OCI-M2 (cell line): ENCODE results near the gene DTX3.
"Not testable (repeated sequence)": the region's sequence is repeated elsewhere in the genome, so short reads cannot be mapped to it uniquely, and the experiment has no call there.

Experiments used
- DNase-seq: peaks from one replicate; lab custom pipeline; 2025; ENCODE audit not compliant: unreplicated experiment; lab: John Stamatoyannopoulos, UW

DTX3 gene

GRCh38 chr12:57583008-57583831, 21.4 kb upstream of the DTX3 start:
- DNase-seq, result peak; percentile 27

GRCh38 chr12:57584050-57584449, 20.6 kb upstream of the DTX3 start:
- no peak for DNase-seq

GRCh38 chr12:57584690-57585089, 19.9 kb upstream of the DTX3 start:
- DNase-seq, result no peak

GRCh38 chr12:57585156-57585555, 19.5 kb upstream of the DTX3 start:
- no peak for DNase-seq

- no peak for DNase-seq
These were observed 18.5 kb upstream of the DTX3 start for GRCh38 chr12:57586128-57586527.

- DNase-seq, result no peak
These were observed 17.7 kb upstream of the DTX3 start for GRCh38 chr12:57586832-57587429.

- DNase-seq, result not testable (repeated sequence)
These were observed 15.5 kb upstream of the DTX3 start for GRCh38 chr12:57588951-57589610.

GRCh38 chr12:57590479-57590863, 14.2 kb upstream of the DTX3 start:
- no peak for DNase-seq

- DNase-seq, result peak; percentile 23
These were observed 13.5 kb upstream of the DTX3 start, which contains the start of gene PIP4K2C for GRCh38 chr12:57590864-57591781. TSS of gene PIP4K2C (plus strand) at chr12:57591192. CDS start at chr12:57591290, 98 bp downstream.

GRCh38 chr12:57591782-57592325, 12.8 kb upstream of the DTX3 start:
- DNase-seq, result no peak

GRCh38 chr12:57592551-57593165, 12.0 kb upstream of the DTX3 start:
- no peak for DNase-seq

GRCh38 chr12:57593187-57593586, 11.4 kb upstream of the DTX3 start:
- DNase-seq, result no peak

GRCh38 chr12:57600395-57600794, 4.2 kb upstream of the DTX3 start:
- no peak for DNase-seq

GRCh38 chr12:57602544-57602943, 2.1 kb upstream of the DTX3 start:
- no peak for DNase-seq

GRCh38 chr12:57603324-57603723, 1.3 kb upstream of the DTX3 start:
- DNase-seq, result no peak

GRCh38 chr12:57603815-57604453, 690 bp upstream of the DTX3 start:
- no peak for DNase-seq

- DNase-seq, result no peak
These were observed 577 bp downstream of the DTX3 start for GRCh38 chr12:57604992-57605810.

- DNase-seq, result no peak
These were observed 1.2 kb downstream of the DTX3 start for GRCh38 chr12:57605811-57606311.

- DNase-seq, result no peak
These were observed 1.8 kb downstream of the DTX3 start for GRCh38 chr12:57606399-57606798.
